ENCODE data around the gene TSPYL2.

Gene TSPYL2

GRCh38 chrX:53125506-53125905 is 43.3 kb downstream of the TSPYL2 start:
- DNase-seq (ENCODE audit: low read depth in 3 of 3), result no peak

- no peak for DNase-seq (ENCODE audit: low read depth in 3 of 3)
Measured at GRCh38 chrX:53126377-53126776, 44.2 kb downstream of the TSPYL2 start.

- DNase-seq (ENCODE audit: low read depth in 3 of 3), result no peak
Measured at GRCh38 chrX:53128097-53128749, 46.1 kb downstream of the TSPYL2 start.

GRCh38 chrX:53133400-53133799 is 51.2 kb downstream of the TSPYL2 start:
- DNase-seq (ENCODE audit: low read depth in 3 of 3), result no peak

GRCh38 chrX:53135581-53135980 is 53.4 kb downstream of the TSPYL2 start:
- DNase-seq (ENCODE audit: low read depth in 3 of 3), result no peak
